8988T (cell line): ENCODE results near the gene POC1B.
"Not testable (repeated sequence)": the region's sequence is repeated elsewhere in the genome, so short reads cannot be mapped to it uniquely, and the experiment has no call there.

Experiments used
- DNase-seq: peaks from one replicate; pipeline ENCODE4 v3.0.0; 2011

POC1B gene

GRCh38 chr12:89459279-89459678, 66.6 kb downstream of the POC1B start:
- not testable (repeated sequence) for DNase-seq

- DNase-seq = no peak
These were observed 69.3 kb downstream of the POC1B start for GRCh38 chr12:89456565-89456964.

- no peak for DNase-seq
These were observed 71.6 kb downstream of the POC1B start for GRCh38 chr12:89454080-89454848.

- no peak for DNase-seq
These were observed 72.5 kb downstream of the POC1B start for GRCh38 chr12:89453121-89453978.

- DNase-seq = peak; percentile 3
These were observed 74.0 kb downstream of the POC1B start for GRCh38 chr12:89451841-89452251.

GRCh38 chr12:89450907-89451306, 74.9 kb downstream of the POC1B start:
- no peak for DNase-seq

GRCh38 chr12:89448951-89449371, 76.9 kb downstream of the POC1B start:
- no peak for DNase-seq

- no peak for DNase-seq
These were observed 77.3 kb downstream of the POC1B start for GRCh38 chr12:89448526-89448925.

GRCh38 chr12:89439941-89440340, 85.9 kb downstream of the POC1B start:
- DNase-seq = peak; percentile 13

- DNase-seq = no peak
These were observed 88.6 kb downstream of the POC1B start for GRCh38 chr12:89437231-89437630.

- DNase-seq = no peak
These were observed 89.8 kb downstream of the POC1B start for GRCh38 chr12:89436062-89436461.

GRCh38 chr12:89433634-89434033, 92.2 kb downstream of the POC1B start:
- no peak for DNase-seq

GRCh38 chr12:89432396-89432795, 93.5 kb downstream of the POC1B start:
- no peak for DNase-seq

GRCh38 chr12:89429528-89429927, 96.3 kb downstream of the POC1B start:
- DNase-seq = no peak

GRCh38 chr12:89427508-89428156, 98.2 kb downstream of the POC1B start:
- DNase-seq = no peak

- no peak for DNase-seq
These were observed 101.0 kb downstream of the POC1B start for GRCh38 chr12:89424846-89425245.

GRCh38 chr12:89424389-89424788, 101.5 kb downstream of the POC1B start:
- DNase-seq = no peak

GRCh38 chr12:89421092-89421835, 104.6 kb downstream of the POC1B start:
- DNase-seq = no peak

- DNase-seq = no peak
These were observed 107.5 kb downstream of the POC1B start for GRCh38 chr12:89418228-89418910.

GRCh38 chr12:89417246-89417977, 108.4 kb downstream of the POC1B start:
- DNase-seq = no peak

- no peak for DNase-seq
These were observed 109.6 kb downstream of the POC1B start for GRCh38 chr12:89416049-89416792.
